SJCRH30 (cell line): ENCODE measurements around the gene OAS1. TPM values are rescaled to one million over a fixed set of nuclear protein-coding genes. Genes with fewer than 3 reads are reported as not detected.

Source experiments
- DNase-seq, 2 experiments: peaks; one replicate each; pipeline ENCODE4 v3.0.0-alpha.2; 2015 to 2020
- H3K27ac ChIP-seq: fragments of 250-450 bp; sonication (Bioruptor Pico); 2 replicates; pipeline ENCODE4 v1.5.1; 2020; ENCODE audit warnings: mild to moderate bottlenecking, moderate library complexity
- H3K27me3 ChIP-seq: fragments of 250-450 bp; sonication (Bioruptor Pico); 2 replicates; pipeline ENCODE4 v1.5.1; 2020; ENCODE audit warnings: mild to moderate bottlenecking, moderate library complexity
- H3K36me3 ChIP-seq: fragments of 250-450 bp; sonication (Bioruptor Pico); 2 replicates; pipeline ENCODE4 v1.5.1; 2020; ENCODE audit warnings: mild to moderate bottlenecking, moderate library complexity
- H3K4me1 ChIP-seq: fragments of 250-450 bp; sonication (Bioruptor Pico); 2 replicates; pipeline ENCODE4 v1.5.1; 2020; ENCODE audit warnings: mild to moderate bottlenecking, moderate library complexity
- H3K4me3 ChIP-seq: fragments of 250-450 bp; sonication (Bioruptor Pico); 2 replicates; pipeline ENCODE4 v1.5.1; 2020; ENCODE audit warnings: mild to moderate bottlenecking, moderate library complexity
- H3K9me3 ChIP-seq: fragments of 250-450 bp; sonication (Bioruptor Pico); replicated peaks from 2 replicates; pipeline ENCODE4 v1.5.1; 2020; ENCODE audit warnings: mild to moderate bottlenecking, moderate library complexity
- total RNA-seq: library from RNA; depleted of rRNA; stranded (reverse); fragments of >200 nt; shearing (Covaris generic); gene quantifications from 2 replicates; pipeline ENCODE4 v1.2.3, GENCODE V29; 2014; rRNA removed

The OAS1 gene
- not detected in 2 replicates for total RNA-seq

DNA sequence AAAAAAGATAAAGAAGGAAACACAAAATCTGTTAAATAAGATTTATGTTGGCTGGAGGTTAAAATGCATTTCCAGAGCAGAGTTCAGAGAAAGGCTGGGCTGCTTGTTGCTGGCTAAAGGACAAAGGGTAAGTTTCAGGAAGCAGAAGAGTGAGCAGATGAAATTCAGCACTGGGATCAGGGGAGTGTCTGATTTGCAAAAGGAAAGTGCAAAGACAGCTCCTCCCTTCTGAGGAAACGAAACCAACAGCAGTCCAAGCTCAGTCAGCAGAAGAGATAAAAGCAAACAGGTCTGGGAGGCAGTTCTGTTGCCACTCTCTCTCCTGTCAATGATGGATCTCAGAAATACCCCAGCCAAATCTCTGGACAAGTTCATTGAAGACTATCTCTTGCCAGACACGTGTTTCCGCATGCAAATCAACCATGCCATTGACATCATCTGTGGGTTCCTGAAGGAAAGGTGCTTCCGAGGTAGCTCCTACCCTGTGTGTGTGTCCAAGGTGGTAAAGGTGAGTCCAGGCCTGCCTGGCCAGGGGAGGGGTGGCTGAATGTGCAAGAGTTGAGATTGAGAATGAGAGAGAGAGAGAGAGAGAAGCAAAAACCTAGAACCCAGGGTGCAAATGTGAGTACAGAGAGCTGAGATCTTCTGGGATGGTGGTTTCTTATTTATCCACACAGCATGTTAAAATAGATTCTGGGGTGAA lies at the start of gene OAS1:
TSS of gene OAS1 (plus strand) at position 251 of the 703 bp plus-strand sequence. CDS start at position 329, 78 bp downstream.
- no peak within 1 kb of the TSS for H3K4me3 ChIP-seq
- no peak within 1 kb of the TSS for H3K27ac ChIP-seq
- H3K27me3 ChIP-seq: no peaks in the 10 kb centered on the region
- DNase-seq: no peak
- H3K9me3 ChIP-seq: no peaks in the 10 kb centered on the region
- H3K36me3 ChIP-seq: no peaks in the 10 kb centered on the region
- H3K4me1 ChIP-seq: no peaks in the 10 kb centered on the region

DNA sequence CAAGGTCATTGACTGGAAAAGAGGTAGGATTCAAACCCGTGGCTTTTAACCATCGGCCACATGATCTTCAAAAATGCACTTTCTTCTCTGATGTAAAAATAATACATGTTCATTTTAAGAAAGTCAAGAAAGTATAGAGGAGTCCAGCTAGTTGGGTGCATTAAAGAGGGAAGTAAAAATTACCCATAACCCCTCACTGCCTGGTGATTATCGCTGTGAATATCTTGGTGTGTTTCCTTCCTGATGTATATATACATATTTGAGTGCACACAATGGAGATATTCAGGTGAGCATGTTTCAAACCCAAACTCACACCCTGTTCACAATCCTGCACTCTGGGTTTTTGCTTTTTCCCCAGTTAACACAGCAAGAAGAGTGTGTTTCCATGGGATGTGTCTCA lies 47.5 kb upstream of the OAS1 start:
- DNase-seq: no peak
- no peaks in the 10 kb centered on the region for H3K36me3 ChIP-seq
- H3K27me3 ChIP-seq: peaks cover 5% of the 10 kb centered on the region
- H3K4me3 ChIP-seq: no peak overlapping the region
- H3K4me1 ChIP-seq: no peaks in the 10 kb centered on the region
- H3K27ac ChIP-seq: no peak overlapping the region
- H3K9me3 ChIP-seq: no peaks in the 10 kb centered on the region

DNA sequence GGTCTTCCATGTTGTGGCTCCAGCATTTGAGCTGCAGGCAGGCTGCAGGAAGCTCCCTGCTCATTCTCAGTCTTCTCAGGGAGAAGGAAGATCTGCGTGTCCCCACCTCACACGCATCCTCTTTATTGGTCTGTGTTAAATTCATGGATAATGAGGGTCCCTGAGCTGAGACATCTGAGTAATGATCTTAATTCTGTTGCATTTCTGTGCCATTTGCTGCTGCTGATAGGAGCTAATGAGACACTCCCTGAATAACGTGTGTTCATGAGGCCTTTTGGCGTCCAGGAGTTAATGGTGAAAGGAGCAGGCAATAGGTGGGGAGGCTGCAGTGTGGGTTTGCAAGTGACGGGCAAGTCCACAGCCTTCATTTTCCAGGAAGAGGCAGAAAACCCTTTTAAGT lies 46.6 kb upstream of the OAS1 start:
- Histone ChIP-seq H3K4me1 (no peaks in the 10 kb centered on the region), H3K27ac (no peak overlapping the region), H3K27me3 (peaks cover 5% of the 10 kb centered on the region), H3K36me3 (no peaks in the 10 kb centered on the region), H3K4me3 (no peak overlapping the region), H3K9me3 (no peaks in the 10 kb centered on the region)
- DNase-seq: no peak

DNA sequence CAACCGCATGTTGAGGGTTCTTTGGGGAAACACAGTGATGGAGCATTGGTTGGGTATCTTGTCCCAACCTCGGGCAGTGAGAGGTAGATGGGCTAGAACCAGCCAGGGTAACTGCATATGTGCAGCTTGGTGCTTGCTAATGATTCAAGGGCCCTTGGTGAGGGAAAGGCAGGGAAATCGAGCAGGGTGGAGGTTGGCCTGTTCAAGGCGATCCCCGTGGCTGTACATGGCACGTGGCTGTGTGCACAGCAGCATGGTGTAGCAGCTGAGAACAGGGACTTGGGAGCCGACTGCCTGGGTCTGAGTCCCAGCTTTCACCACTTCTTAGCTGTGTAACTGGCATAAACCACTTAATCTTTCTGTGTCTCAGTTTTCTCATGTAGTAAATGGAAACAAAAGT lies 45.5 kb upstream of the OAS1 start:
- Histone ChIP-seq H3K27me3 (peaks cover 5% of the 10 kb centered on the region), H3K36me3 (no peaks in the 10 kb centered on the region)

DNA sequence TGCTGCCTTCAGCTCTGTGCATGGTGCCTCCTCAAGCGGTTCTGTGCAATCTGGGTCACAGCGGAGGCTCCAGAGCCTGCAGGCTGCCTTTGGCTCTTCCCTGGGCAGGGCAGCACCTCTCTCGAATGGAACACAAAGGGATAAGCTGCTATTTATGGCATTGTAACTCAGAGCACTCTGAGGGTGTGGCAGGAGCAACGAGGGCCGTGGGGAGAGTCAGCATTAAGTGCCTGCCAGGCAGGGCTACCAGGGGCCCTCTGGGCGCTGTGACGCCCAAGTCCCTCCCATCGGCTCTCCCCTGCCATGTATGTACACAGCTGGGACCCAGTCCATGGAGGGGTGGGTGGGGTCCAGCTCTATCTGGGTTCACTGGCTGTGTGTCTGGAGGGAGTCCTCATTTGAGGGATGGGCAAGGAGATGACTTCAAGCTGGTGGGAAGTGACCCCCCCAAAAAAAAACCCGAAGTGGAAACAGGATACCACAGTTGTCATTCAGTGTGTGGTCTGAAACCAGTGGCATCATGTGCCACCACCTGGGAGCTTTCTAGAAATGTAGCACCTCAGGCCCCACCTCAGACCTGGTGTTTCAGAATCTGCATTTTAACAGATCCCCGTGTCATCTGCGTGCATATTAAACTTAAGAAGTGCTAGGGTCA lies 44.0 kb upstream of the OAS1 start:
- no peak overlapping the region for H3K4me3 ChIP-seq
- H3K4me1 ChIP-seq: no peaks in the 10 kb centered on the region
- H3K27ac ChIP-seq: no peak overlapping the region
- H3K27me3 ChIP-seq: peaks cover 5% of the 10 kb centered on the region; the same call in 1 of the 2 replicates
- H3K9me3 ChIP-seq: no peaks in the 10 kb centered on the region
- DNase-seq: no peak
- H3K36me3 ChIP-seq: no peaks in the 10 kb centered on the region

More for the DNA sequence above, 45.5 kb upstream of the OAS1 start:
- no peak for DNase-seq
- H3K4me3 ChIP-seq: no peak overlapping the region
- H3K9me3 ChIP-seq: no peaks in the 10 kb centered on the region
- no peaks in the 10 kb centered on the region for H3K4me1 ChIP-seq
- no peak overlapping the region for H3K27ac ChIP-seq

DNA sequence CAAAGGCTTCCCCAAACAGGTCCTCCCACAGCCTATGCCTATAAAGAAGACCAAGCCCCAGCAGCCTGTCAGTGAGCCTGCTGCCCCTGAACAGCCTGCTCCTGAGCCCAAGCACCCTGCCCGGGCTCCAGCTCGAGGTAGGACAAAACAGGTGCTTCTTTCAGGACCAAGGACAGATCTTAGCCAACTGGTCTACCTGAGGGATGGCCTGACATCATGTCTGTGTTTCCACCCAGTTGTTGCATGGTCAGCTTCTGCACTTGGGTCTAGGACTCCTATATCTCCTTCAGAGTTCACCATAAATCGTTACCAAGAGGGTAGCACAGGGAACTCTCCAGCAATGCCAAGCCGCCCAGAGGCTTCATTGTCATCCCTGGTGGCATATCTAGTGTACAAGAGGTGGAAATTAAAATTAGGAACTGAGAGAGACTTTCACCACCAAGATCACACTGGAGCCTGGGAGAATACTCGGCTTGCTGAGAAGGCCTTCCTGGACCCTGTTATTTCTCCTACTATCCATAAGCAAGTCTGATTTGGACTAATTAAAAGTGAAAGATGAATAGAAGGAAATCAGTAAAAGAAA lies 38.2 kb upstream of the OAS1 start:
- Histone ChIP-seq H3K4me3 (no peak overlapping the region), H3K36me3 (no peaks in the 10 kb centered on the region), H3K27me3 (0 out of 2 replicates have a peak, but pooled peaks cover 2% of the 10 kb centered on the region), H3K4me1 (no peaks in the 10 kb centered on the region), H3K27ac (no peak overlapping the region), H3K9me3 (no peaks in the 10 kb centered on the region)
- peak in 1 of 2 experiments; percentile 10 for DNase-seq

DNA sequence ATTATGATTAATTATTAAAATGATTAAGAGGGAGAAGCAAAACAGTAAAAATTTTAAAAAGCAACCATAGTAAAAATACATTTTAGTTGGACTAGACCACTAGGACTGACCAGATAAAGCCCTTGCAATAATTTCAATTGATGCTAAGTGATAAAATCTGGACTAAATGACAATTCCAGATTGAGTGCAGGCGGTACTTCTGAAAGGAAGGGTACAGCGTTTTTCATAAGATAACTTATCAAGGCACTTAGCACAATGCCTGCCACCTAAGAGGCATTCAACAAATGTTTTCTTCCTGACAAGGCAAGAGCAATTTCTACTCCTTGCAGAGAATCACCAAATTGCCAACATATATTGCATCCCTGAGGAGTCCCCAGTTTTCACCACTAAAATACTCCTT lies 37.7 kb upstream of the OAS1 start:
- H3K9me3 ChIP-seq: no peaks in the 10 kb centered on the region
- 0 out of 2 replicates have a peak, but pooled peaks cover 2% of the 10 kb centered on the region for H3K27me3 ChIP-seq
- H3K36me3 ChIP-seq: no peaks in the 10 kb centered on the region
- no peak overlapping the region for H3K4me3 ChIP-seq
- H3K4me1 ChIP-seq: no peaks in the 10 kb centered on the region
- H3K27ac ChIP-seq: no peak overlapping the region
- DNase-seq: no peak

DNA sequence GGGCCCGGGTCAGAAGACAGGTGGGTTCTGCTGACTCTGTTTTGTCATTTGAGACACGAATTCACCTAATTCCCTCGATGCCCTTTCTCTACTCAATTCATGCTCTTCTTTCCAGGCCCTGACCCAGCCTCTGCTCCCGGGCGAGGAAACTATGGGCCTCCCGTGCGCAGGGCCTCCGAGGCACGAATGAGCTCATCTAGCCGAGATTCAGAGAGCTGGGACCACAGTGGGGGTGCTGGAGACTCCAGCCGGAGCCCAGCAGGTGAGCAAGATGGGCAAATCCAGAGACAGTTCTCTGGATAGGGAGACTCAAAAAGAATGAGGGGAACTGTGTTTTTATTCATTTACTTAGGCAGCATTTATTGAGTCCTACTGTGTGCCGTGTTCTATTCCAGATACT lies 37.0 kb upstream of the OAS1 start:
- Histone ChIP-seq H3K9me3 (no peaks in the 10 kb centered on the region), H3K36me3 (no peaks in the 10 kb centered on the region), H3K4me1 (no peaks in the 10 kb centered on the region), H3K27ac (no peak overlapping the region), H3K27me3 (0 out of 2 replicates have a peak, but pooled peaks cover 2% of the 10 kb centered on the region), H3K4me3 (no peak overlapping the region)
- DNase-seq: no peak

DNA sequence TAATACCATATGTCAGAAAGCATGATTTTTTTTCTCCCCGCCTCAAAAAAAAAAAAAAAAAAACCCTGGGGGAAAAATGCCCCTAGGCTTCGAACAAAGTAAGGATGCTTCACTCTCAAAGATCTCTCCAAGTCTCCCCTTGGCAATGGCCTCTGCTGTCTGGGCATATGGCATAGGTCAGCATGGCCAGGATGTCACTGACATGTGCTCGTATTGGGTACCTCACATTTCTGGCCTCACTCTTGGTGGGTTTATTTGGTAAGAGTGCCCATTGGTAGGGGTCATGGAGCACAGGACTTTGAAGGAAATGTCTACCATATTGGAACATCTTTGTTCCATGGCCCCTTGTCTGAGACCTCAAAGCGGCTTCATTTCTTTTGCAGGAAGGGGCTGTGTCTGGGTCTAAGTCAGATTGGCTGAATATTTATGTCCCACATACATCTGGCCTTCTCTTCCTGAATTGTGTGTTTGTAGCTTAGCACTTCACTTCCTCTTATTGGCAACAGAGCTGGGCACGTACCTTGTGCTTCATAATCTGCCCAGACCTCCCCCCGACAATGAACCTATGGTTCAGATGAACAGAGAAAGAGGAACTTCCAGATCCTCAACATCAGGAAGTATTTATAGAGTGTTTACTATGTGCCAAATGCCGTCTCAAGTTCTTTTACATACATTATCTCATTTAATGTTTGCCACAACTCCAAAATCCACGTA lies 36.3 kb upstream of the OAS1 start:
- Histone ChIP-seq H3K4me3 (no peak overlapping the region), H3K27me3 (0 out of 2 replicates have a peak, but pooled peaks cover 2% of the 10 kb centered on the region), H3K27ac (no peak overlapping the region), H3K4me1 (no peaks in the 10 kb centered on the region), H3K9me3 (no peaks in the 10 kb centered on the region), H3K36me3 (no peaks in the 10 kb centered on the region)
- no peak for DNase-seq

DNA sequence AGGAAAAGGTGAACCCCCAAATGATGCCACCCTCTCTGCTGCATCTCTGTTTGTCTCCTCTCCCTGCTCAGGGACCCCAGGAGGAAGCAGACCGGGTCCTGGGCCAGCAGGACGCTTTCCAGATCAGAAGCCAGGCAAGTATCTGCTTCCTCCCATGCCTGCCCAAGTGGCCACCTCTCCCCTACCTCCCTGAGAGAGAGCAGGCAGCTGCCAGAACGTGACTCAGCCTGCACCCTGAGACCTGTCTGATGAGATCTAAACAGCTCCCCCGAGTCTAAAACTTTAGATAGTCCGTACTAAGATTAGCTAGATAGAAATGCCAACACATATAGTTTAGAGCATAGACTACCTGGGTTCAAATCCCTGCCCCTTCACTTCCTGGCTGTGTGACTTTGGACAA lies 31.2 kb upstream of the OAS1 start:
- Histone ChIP-seq H3K4me1 (no peaks in the 10 kb centered on the region), H3K27ac (no peak overlapping the region), H3K27me3 (peaks cover 2% of the 10 kb centered on the region; the same call in 1 of the 2 replicates), H3K36me3 (no peaks in the 10 kb centered on the region), H3K9me3 (no peaks in the 10 kb centered on the region), H3K4me3 (no peak overlapping the region)
- DNase-seq: no peak

DNA sequence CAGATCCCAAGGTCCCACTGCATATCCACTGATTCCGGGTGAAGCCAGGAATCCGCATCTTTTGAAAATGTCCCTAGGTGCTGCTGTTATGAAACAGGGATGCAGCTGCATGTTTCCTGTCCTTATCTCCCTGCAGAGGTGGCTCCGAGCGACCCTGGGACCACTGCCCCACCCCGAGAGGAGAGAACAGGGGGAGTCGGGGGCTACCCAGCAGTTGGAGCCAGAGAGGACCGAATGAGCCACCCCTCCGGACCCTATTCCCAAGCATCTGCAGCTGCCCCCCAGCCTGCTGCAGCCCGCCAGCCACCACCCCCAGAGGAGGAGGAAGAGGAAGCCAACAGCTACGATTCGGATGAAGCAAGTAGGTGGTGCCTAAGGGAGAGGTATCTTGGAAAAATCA lies 30.3 kb upstream of the OAS1 start:
- Histone ChIP-seq H3K27me3 (no peaks in the 10 kb centered on the region; the same call in 1 of the 2 replicates), H3K9me3 (no peaks in the 10 kb centered on the region), H3K4me3 (no peak overlapping the region), H3K4me1 (no peaks in the 10 kb centered on the region), H3K36me3 (no peaks in the 10 kb centered on the region), H3K27ac (no peak overlapping the region)
- no peak for DNase-seq

DNA sequence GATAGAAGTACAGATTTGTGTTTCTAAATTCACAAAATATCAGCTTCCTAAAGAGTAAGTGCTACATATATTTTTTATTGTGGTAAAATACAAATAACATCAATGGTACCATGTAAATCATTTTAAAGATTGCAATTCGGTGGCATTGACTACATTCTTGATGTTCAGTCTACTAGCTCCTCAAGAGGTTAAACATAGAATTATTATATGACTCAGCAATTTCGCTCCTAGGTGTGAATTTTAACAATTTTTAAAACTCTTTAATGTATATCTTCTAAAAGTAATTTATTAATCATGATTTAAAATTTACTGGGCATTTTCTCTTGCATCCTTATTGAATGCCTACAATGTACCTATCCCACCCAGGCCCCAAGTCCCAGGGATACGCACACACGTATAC lies 29.8 kb upstream of the OAS1 start:
- Histone ChIP-seq H3K4me1 (no peaks in the 10 kb centered on the region), H3K9me3 (no peaks in the 10 kb centered on the region), H3K36me3 (no peaks in the 10 kb centered on the region), H3K4me3 (no peak overlapping the region), H3K27ac (no peak overlapping the region), H3K27me3 (no peaks in the 10 kb centered on the region; the same call in 1 of the 2 replicates)
- no peak for DNase-seq

DNA sequence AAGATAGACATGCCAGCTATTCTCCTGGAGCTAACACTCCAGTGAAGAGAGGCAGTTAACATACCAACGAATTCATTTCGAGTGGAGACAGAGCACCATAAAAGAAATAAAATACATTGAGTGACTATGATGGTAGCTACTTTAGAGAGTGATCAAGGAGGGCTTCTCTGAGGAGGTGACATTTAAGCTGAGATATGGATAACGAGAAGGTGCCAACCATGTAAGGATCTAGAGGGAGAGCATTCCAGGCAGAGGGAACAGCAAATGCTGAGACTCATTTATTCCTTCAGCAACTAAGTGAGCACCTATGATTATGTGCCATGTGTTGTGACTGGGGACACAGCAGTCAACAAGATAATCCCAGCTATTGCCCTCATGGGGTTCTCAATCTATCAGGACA lies 28.3 kb upstream of the OAS1 start:
- Histone ChIP-seq H3K27ac (no peak overlapping the region), H3K27me3 (no peaks in the 10 kb centered on the region; the same call in 1 of the 2 replicates), H3K36me3 (no peaks in the 10 kb centered on the region), H3K4me3 (no peak overlapping the region), H3K9me3 (no peaks in the 10 kb centered on the region), H3K4me1 (no peaks in the 10 kb centered on the region)
- DNase-seq: no peak

DNA sequence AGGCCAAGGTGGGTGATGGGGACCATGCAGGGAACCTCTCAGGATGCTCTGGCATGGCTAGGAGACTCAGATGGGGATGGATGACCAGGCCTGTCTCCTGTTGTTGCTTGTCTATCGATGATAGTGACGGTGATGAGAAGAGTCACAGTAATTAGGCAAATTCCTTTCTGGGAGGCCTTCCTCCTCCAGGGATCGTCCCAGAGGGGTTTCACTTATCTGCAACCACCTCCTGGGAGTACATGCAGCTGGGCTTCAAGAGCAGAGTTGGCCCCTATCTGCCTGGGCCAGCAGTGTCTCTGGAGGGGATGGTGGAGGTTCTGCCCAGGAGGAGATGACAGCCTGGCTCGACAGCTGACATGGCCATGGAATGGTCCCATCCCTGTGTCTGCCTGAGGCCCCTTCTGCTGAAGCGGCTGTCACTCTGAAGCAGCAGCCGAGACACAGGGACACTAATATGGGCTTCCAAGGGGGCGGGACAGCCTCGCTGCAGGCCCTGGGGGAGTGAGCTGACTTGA lies 27.5 kb upstream of the OAS1 start:
- Histone ChIP-seq H3K36me3 (no peaks in the 10 kb centered on the region), H3K9me3 (no peaks in the 10 kb centered on the region), H3K27me3 (no peaks in the 10 kb centered on the region; the same call in 1 of the 2 replicates), H3K4me1 (no peaks in the 10 kb centered on the region), H3K4me3 (no peak overlapping the region), H3K27ac (no peak overlapping the region)
- no peak for DNase-seq
